Uterus (tissue), 4 donors: ENCODE measurements around the gene RAB29. TPM values are rescaled to one million over a fixed set of nuclear protein-coding genes. Genes with fewer than 3 reads are reported as not detected.

Experiments
- DNase-seq, 2 donors: peaks; one replicate each; pipeline ENCODE4 v3.0.0-alpha.2; 2019 to 2020
- H3K27ac ChIP-seq, 2 donors: fragments of 200-600 bp; sonication (generic); 1 replicate in 1 of 2; 2 replicates in 1 of 2; pipeline ENCODE4 v1.5.1; 2016 to 2018
- H3K27me3 ChIP-seq, 2 donors: fragments of 200-600 bp; sonication (generic); one replicate each; pipeline ENCODE4 v1.5.1; 2018 to 2019; ENCODE audit warnings: control low read depth in 1 of 2
- H3K36me3 ChIP-seq, 2 donors: fragments of 200-600 bp; sonication (generic); one replicate each; pipeline ENCODE4 v1.5.1; 2019; ENCODE audit warnings: control low read depth in 1 of 2
- H3K4me1 ChIP-seq, 2 donors: fragments of 200-600 bp; sonication (generic); one replicate each; pipeline ENCODE4 v1.5.1; 2018 to 2019; ENCODE audit warnings: control low read depth in 1 of 2
- H3K4me3 ChIP-seq, 2 donors: fragments of 200-600 bp; sonication (generic); 1 replicate in 1 of 2; 2 replicates in 1 of 2; pipeline ENCODE4 v1.5.1; 2018 to 2019; ENCODE audit warnings: mild to moderate bottlenecking in 1 of 2
- H3K9me3 ChIP-seq, 2 donors: fragments of 200-600 bp; sonication (generic); one replicate each; pipeline ENCODE4 v1.5.1; 2019; ENCODE audit warnings: control low read depth in 1 of 2
- CTCF ChIP-seq, 4 experiments: fragments of 200-600 bp in 2 of 4; fragments of 450-650 bp in 2 of 4; sonication (generic) in 2 of 4; IDR thresholded peaks; one replicate each; pipeline ENCODE4 v1.5.1; 2016 to 2019; ENCODE audit warnings: antibody characterized with exemption in 4 of 4, mild to moderate bottlenecking in 2 of 4, moderate library complexity in 1 of 4
- POLR2A ChIP-seq, 2 donors: fragments of 450-650 bp; IDR thresholded peaks; one replicate each; pipeline ENCODE4 v1.6.1; 2016; ENCODE audit warnings: antibody characterized with exemption in 2 of 2, mild to moderate bottlenecking in 1 of 2, moderate library complexity in 1 of 2
- intact Hi-C: fragments of 100-400 bp; cut with DNase I; formaldehyde crosslinking; loops from one replicate; pipeline ENCODE4 v1.15.1; 2023; ENCODE audit warnings: low total_unique reads
- small RNA-seq: library from RNA; depleted of rRNA; stranded (forward); fragments of <200 nt; gene quantifications from one replicate; pipeline ENCODE3, GENCODE V24; 2016
- total RNA-seq, 4 donors: library from RNA; depleted of rRNA in 3 of 4; stranded (reverse); fragments of >200 nt in 3 of 4; gene quantifications; one replicate each; pipeline versions ENCODE4 v1.1.0 to v1.2.4, GENCODE V29; 2014 to 2023
- donor health status: DM: yes; HTN: yes; CAD: no.

RAB29 gene
- total RNA-seq, 4 donors from 2014 or later = 6.8 to 27.9 (median 12.1) TPM

- H3K27me3 ChIP-seq = no peaks in the 10 kb centered on the region
- no peaks in the 10 kb centered on the region for H3K36me3 ChIP-seq
- H3K9me3 ChIP-seq = no peaks in the 10 kb centered on the region
- TF ChIP-seq POLR2A (IDR thresholded peaks at IDR 0.05) (no peak), CTCF (IDR thresholded peaks at IDR 0.05) (no peak)
- H3K4me3 ChIP-seq = no peak overlapping the region
- DNase-seq = no peak
- H3K27ac ChIP-seq = no peak overlapping the region
- intact Hi-C loops = no loop called here
- H3K4me1 ChIP-seq = no peaks in the 10 kb centered on the region
Observed at GRCh38 chr1:205719015-205719414, 56.3 kb downstream of the RAB29 start.

Small RNAs within 50 kb of the gene (small RNA-seq; reads per million reads assigned to genes)
- not detected for gene RF00139

Other genes starting within 250 kb of the RAB29 start
- 10 to 100 TPM; 17.9 to 97.7 (median 26.7) TPM for gene ELK4, start 143.5 kb downstream of the RAB29 start, total RNA-seq
- 1 to 10 TPM in 2 of 4 donors, under 1 TPM in 2; 0.51 to 4.1 (median 1.6) TPM for gene SLC45A3, start 95.0 kb downstream of the RAB29 start, total RNA-seq
- 100 to 1,000 TPM in 3 of 4 donors, 10 to 100 TPM in 1; 59.4 to 286 (median 159) TPM for gene NUCKS1, start 25.3 kb downstream of the RAB29 start, total RNA-seq
- 10 to 100 TPM in 3 of 4 donors, 1 to 10 TPM in 1; 1.0 to 35.4 (median 23.5) TPM for gene SLC41A1, start 37.7 kb upstream of the RAB29 start, total RNA-seq
- under 1 TPM in 2 of 4 donors, not detected in 2; 0.59 to 0.69 TPM for gene PM20D1, start 74.7 kb upstream of the RAB29 start, total RNA-seq
- gene SLC26A9, start 168.0 kb upstream of the RAB29 start, total RNA-seq = not detected
- gene RAB7B, start 227.9 kb upstream of the RAB29 start, total RNA-seq = 10 to 100 TPM in 2 of 4 donors, 1 to 10 TPM in 1, under 1 TPM in 1; 0.26 to 22.5 (median 8.0) TPM
- gene CTSE, start 248.4 kb upstream of the RAB29 start, total RNA-seq = under 1 TPM in 1 of 4 donors, not detected in 3; 0.21 TPM